ENCODE data around the gene HINFP.
"Not testable (repeated sequence)": the region's sequence is repeated elsewhere in the genome, so short reads cannot be mapped to it uniquely, and the experiment has no call there.

Gene HINFP

DNA sequence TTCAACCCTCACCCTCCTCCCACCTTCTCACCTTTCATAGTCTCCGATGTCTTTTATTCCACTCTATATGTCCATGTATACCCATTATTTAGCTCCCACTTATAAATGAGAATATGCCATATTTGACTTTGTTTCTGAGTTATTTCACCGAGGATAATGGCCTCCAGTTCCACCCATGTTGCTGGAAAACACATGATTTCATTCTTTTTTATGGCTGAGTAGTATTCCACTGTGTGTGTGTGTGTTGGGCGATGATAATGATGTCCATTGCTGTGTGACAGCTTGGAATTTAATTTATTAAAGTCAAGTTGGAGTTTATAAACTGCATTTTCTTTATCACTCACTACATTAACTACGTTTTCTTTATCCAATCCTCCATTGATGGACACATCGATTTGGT, 3.2 kb upstream of the HINFP start:
- no peak for DNase-seq

DNA sequence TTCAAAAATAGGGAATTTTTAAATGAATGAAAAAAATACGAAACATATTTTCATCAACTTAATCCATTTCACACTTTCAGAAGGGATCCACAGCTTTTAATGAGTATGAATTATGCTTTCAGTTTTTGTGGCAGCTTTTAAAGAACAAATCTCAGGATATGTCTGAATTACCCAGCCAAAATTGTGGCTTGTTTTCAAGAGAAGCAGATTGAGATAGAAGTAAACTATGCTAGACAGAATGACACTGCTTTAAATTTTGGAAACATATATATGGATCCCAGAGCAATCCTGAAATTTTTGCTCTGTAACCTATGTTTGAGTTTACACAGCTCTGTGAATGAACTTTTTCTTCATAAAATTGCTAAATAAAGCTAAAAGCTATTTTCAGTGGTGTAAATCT, 2.4 kb upstream of the HINFP start:
- no peak for DNase-seq

GRCh38 chr11:119120639-119121007, 757 bp upstream of the HINFP start:
- no peak for DNase-seq

DNA sequence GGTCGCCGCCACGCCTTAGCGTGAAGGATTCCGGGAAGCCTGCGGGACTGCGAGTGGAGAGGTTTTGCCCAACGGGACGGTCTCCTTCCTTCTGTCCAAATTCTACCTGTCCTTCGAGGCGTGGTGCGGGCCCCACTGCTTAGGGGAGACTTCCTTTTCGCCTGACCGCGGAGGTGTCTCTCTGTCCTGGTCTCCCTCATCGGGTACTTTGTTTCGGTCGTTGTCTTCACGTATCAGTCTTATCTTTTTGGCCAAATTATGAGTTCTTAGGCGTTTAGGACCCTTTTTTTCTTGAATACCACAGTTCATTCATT, 388 bp downstream of the HINFP start:
- DNase-seq, result no peak

GRCh38 chr11:119125821-119126220, 4.4 kb downstream of the HINFP start:
- DNase-seq, result no peak

GRCh38 chr11:119126675-119127268, 5.4 kb downstream of the HINFP start:
- no peak for DNase-seq

GRCh38 chr11:119130662-119131061, 9.3 kb downstream of the HINFP start:
- no peak for DNase-seq

GRCh38 chr11:119134389-119134978, 13.1 kb downstream of the HINFP start:
- no peak for DNase-seq

DNA sequence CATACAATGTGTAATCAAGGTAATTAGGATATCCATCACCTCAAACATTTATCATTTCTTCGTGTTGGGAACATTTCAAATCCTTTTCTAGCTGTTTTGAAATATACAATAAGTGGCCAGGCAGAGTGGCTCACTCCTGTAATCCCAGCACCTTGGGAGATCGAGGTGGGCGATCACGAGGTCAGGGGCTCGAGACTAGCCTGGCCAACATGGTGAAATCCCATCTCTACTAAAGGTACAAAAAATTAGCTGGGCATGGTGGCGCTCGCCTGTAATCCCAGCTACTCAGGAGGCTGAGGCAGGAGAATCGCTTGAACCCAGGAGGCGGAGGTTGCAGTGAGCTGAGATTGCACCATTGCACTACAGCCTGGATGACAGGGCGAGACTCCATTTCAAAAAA, 17.9 kb downstream of the HINFP start:
- not testable (repeated sequence) for DNase-seq

DNA sequence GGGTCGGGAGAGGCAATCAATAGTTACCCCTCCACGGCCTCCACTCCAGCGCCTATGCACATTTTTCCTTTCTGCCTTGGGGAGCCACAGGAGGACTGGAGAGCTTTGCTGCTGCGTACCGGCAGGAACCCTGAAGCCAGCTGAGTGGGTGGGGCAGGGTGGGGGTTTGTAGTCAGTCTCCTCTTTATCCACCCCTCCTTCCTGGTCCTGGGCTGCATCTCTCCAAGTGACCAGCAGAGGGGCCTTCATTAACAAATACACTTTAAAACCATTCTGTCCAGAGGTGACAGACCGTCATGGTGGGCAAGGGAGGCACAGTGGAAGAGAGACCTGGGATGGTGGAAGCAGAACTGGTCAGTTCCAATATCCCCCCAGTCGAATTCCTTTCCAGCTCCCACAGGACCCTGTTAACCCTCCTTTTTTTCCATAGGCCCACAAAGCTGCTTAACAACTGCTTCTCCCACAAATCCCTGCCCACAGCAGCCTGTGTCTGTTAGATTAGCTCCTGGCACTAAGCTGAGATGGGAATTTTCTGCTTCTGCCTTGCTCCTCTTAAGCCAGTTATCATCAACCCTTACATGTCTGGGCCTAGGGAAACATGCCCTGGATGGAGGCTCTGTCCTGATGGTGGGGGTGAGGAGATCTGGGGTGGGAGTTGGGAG, 23.6 kb downstream of the HINFP start:
- DNase-seq, result no peak

- DNase-seq, result no peak
Observed at GRCh38 chr11:119145551-119145950, 24.2 kb downstream of the HINFP start.

DNA sequence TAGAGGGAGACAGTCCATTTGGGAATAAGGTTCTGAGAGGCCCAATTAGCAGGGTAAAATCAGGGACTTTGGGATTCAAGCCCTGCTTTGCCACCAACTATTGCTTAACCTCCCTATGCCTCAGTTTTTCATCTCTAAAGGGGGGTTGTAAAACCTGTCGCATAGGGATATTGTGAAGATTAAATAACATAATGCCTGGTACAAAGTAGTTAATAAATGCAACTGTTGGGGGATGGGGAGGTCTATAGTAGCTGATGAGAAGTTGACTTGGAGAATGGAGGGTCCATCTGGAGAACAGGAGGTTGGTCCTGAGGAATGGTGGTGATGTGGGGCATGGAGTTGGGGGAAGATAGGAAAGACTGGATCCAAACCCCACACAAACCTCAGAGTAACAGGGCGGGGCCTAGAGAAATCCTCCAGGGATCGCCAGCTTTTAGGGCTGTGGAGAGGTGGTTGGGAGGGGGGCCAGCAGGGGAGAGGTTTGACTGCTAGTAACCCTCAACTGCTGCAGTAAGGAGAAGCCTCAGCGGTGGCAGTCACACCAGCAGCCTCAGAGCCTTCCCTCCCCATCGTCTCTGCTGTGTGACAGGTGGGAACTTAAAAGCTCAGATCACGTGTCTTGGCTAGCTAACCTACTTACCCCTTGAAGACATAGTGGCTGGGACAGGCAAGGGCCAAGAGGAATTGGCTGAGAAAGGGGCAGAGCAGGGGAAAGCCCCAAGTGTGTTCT, 26.4 kb downstream of the HINFP start:
- DNase-seq, result no peak

- DNase-seq, result no peak
Observed at GRCh38 chr11:119148720-119149017, 27.3 kb downstream of the HINFP start.

- no peak for DNase-seq
Observed at GRCh38 chr11:119149018-119149785, 27.8 kb downstream of the HINFP start, which contains the start of gene ABCG4. Gene ABCG4 (plus strand): TSS chr11:119149052. CDS start chr11:119149966, 914 bp downstream.

DNA sequence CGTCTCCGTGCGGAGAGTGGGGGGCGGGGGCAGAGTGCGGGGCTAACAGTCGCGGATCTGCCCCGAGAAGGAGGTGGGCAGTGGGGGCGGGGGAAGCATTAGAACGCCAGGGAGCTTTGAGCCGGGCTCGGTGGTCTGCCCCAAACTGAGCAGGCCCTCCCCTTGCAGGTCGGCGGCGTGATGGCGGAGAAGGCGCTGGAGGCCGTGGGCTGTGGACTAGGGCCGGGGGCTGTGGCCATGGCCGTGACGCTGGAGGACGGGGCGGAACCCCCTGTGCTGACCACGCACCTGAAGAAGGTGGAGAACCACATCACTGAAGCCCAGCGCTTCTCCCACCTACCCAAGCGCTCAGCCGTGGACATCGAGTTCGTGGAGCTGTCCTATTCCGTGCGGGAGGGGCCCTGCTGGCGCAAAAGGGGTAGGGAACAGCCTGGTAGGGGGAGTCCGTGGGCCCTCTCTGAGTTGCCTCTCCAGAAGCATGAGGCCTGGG, 28.5 kb downstream of the HINFP start:
- DNase-seq, result no peak

- no peak for DNase-seq
Observed at GRCh38 chr11:119152043-119152442, 30.7 kb downstream of the HINFP start.

DNA sequence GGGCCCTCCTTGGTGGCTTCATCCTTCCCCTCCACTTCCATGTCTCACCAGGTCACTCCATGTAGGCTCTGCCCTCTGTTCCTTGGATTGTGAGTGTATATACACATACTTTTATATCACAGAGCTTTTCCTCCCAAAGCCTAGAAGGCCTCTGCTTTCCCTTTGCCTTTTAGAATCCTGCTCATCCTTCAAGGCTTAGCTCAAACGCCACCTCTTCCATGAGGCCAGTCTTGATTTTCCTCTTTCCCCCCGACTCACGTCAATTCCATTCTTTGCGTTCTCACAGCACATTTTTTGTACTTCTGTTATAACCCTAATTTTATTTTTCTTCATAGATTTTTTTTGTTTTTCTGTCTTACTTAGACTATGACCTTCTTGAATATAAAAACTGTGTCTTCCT, 31.2 kb downstream of the HINFP start:
- DNase-seq, result no peak

DNA sequence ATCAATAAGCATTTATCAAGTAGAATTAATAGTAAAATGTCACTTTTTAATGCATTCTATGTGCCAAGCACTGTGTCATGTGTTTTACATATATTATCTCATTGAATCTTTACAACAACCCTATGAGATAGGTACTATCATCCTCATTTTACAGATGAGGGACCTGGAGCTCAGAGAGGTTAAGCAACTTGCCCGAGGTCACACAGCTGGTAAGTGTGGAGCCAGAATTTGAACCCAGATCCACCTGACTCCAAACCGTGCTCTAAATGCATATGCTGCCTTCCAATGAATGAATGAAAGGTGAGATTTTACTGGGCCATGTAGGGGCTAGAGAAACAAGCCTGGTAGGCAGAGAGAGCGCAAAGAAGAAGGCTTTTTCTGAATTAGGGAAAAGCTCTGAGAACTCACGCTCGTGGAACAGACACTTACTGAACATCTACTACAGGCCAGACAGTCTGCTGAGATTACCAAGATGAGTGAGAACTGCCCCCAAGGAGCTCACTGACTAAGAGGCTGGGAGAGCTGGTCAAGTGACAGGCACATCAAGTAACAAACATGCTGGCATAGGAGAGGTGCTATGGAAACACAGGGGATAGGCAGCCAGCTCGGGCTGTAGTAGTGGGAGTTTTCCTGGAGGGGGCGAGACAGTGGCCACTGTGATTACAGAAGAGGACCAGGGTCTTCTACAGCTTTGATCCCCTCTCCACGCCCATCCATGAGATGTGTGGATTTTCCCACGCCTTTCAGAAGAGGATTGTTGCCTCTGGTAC, 31.9 kb downstream of the HINFP start:
- DNase-seq, result no peak

DNA sequence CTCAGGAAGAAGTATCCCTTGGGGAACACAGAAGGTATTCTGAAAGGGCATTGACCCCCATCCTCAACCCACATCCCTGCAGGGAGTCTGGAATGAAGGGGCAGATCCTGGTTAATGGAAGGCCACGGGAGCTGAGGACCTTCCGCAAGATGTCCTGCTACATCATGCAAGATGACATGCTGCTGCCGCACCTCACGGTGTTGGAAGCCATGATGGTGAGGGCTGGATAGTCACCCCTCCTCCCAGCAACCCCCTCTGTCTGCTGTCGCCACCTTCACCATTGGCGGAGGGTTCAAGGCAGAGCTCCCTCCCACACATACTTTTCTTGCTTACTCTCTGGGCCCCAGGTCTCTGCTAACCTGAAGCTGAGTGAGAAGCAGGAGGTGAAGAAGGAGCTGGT, 32.8 kb downstream of the HINFP start:
- no peak for DNase-seq

DNA sequence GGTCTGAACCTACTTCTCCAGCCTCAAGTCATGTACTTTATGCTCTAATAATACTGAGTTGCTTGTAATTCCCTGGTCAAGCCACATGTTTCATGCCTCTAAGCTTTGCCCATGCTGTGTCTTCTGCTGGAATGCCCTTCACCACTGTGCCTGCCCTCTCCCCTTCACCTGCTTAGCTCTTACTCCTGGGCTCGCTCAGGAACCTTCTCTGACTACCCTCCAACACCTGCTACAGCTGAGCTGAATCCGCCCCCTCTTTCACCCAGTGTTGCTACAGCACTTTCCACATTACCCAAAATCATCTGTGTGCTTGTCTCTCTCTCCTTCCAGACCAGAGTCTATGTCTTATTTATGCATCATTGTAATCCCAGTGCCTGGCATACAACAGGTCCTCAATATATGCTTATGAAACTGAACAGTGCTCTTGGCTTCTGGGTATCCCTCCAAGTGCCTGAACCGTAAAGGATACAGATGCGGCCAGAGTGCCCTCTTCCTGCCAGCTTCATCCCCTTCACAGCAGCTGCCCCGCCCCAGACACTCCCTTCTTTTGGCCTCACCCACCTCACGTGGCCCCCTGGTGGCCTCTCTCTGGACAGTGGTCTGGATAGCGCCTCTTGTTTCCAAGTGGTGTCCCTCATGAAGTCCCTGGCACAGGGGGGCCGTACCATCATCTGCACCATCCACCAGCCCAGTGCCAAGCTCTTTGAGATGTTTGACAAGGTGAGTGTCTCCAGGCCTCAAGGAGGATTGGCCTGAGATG, 34.5 kb downstream of the HINFP start:
- no peak for DNase-seq

DNA sequence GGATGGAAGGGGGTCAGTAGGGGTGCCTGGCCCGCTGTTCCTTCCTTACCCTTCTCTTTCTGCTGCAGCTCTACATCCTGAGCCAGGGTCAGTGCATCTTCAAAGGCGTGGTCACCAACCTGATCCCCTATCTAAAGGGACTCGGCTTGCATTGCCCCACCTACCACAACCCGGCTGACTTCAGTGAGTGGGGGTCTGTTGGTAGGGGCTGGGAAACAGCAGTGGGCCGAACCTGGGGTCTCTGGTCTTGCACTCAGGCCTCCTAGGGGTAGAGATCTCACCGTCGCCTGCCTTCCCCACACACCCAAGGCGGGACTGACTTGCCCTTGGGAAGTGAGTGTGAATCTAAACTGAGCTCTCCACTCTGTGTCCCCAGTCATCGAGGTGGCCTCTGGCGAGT, 35.1 kb downstream of the HINFP start:
- no peak for DNase-seq

DNA sequence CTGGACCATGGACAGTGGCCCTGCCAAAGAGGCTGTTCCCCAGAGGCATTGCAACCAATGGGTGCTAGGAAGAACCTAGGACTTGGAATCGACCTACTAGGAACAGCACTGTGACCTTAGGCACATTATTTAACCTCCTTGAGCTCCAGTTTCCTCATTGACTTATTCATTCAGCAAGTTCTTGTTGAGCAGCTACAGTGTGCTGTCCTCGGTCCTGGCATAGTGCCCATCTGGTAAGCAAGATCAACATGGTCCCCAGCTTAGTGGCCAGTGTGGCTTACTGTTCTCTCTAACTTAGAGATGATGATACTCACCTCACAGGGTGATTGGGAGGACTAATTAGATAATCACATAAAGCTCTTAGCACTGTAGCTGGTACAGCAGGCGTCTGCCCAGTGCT, 35.7 kb downstream of the HINFP start:
- no peak for DNase-seq

Data from effector CD8-positive, alpha-beta T cell (primary cell).